Peyer's patch (tissue), 4 donors: ENCODE data around the gene SNX18. TPM values are rescaled to one million over a fixed set of nuclear protein-coding genes. Genes with fewer than 3 reads are reported as not detected.

ENCODE experiments used
- DNase-seq, 3 donors: peaks; one replicate each; pipeline ENCODE4 v3.0.0-alpha.2; 2017 to 2019
- H3K27ac ChIP-seq, 4 donors: fragments of 200-600 bp; sonication (generic); one replicate each; pipeline ENCODE4 v1.5.1; 2016 to 2019
- H3K27me3 ChIP-seq, 2 donors: fragments of 200-600 bp; sonication (generic); one replicate each; pipeline ENCODE4 v1.5.1; 2019
- H3K36me3 ChIP-seq, 3 donors: fragments of 200-600 bp; sonication (generic); one replicate each; pipeline ENCODE4 v1.5.1; 2016 to 2019
- H3K4me1 ChIP-seq, 4 donors: fragments of 200-600 bp; sonication (generic); one replicate each; pipeline ENCODE4 v1.5.1; 2016 to 2019
- H3K4me3 ChIP-seq, 4 donors: fragments of 200-600 bp; sonication (generic); 1 replicate in 3 of 4; 2 replicates in 1 of 4; pipeline ENCODE4 v1.5.1; 2016 to 2019; ENCODE audit warnings: mild to moderate bottlenecking in 1 of 4
- H3K9me3 ChIP-seq, 4 donors: fragments of 200-600 bp; sonication (generic); one replicate each; pipeline ENCODE4 v1.5.1; 2016 to 2019; ENCODE audit warnings: mild to moderate bottlenecking in 1 of 4
- CTCF ChIP-seq, 6 experiments: fragments of 450-650 bp in 4 of 6; fragments of 200-600 bp in 2 of 6; sonication (generic) in 1 of 6; IDR thresholded peaks; one replicate each; pipeline ENCODE4 v1.5.1; 2017 to 2019; ENCODE audit warnings: antibody characterized with exemption in 6 of 6, mild to moderate bottlenecking in 3 of 6, moderate library complexity in 1 of 6
- POLR2A ChIP-seq, 2 donors: fragments of 450-650 bp; IDR thresholded peaks; one replicate each; pipeline ENCODE4 v1.5.1; 2017; ENCODE audit warnings: antibody characterized with exemption in 2 of 2, mild to moderate bottlenecking in 2 of 2, moderate library complexity in 2 of 2
- total RNA-seq, 4 donors: library from RNA; depleted of rRNA; stranded (reverse); fragments of >200 nt; gene quantifications; one replicate each; pipeline ENCODE4 v1.1.0, GENCODE V29; 2016

SNX18 gene
- total RNA-seq, 4 donors from 2014 or later, result 18.2 to 28.0 (median 22.5) TPM

GRCh38 chr5:54563083-54563761, 45.7 kb downstream of the SNX18 start:
- TF ChIP-seq CTCF (IDR thresholded peaks at IDR 0.05) (no peak), POLR2A (IDR thresholded peaks at IDR 0.05) (no peak)
- H3K27me3 ChIP-seq, result no peaks in the 10 kb centered on the region
- no peaks in the 10 kb centered on the region for H3K4me1 ChIP-seq
- H3K4me3 ChIP-seq, result no peak overlapping the region
- no peaks in the 10 kb centered on the region for H3K36me3 ChIP-seq
- no peak for DNase-seq
- no peak overlapping the region for H3K27ac ChIP-seq
- H3K9me3 ChIP-seq, result no peaks in the 10 kb centered on the region

GRCh38 chr5:54567996-54568395, 50.4 kb downstream of the SNX18 start:
- no peak overlapping the region for H3K27ac ChIP-seq
- TF ChIP-seq POLR2A (IDR thresholded peaks at IDR 0.05), result no peak
- no peak for TF ChIP-seq CTCF (IDR thresholded peaks at IDR 0.05)
- H3K27me3 ChIP-seq, result no peaks in the 10 kb centered on the region
- no peak overlapping the region for H3K4me3 ChIP-seq
- no peak for DNase-seq
- no peaks in the 10 kb centered on the region for H3K36me3 ChIP-seq
- no peaks in the 10 kb centered on the region for H3K9me3 ChIP-seq
- no peaks in the 10 kb centered on the region for H3K4me1 ChIP-seq

GRCh38 chr5:54570916-54571315, 53.4 kb downstream of the SNX18 start:
- Histone ChIP-seq H3K27ac (no peak overlapping the region), H3K27me3 (no peaks in the 10 kb centered on the region), H3K36me3 (no peaks in the 10 kb centered on the region), H3K9me3 (no peaks in the 10 kb centered on the region), H3K4me3 (no peak overlapping the region), H3K4me1 (no peaks in the 10 kb centered on the region)
- TF ChIP-seq CTCF (IDR thresholded peaks at IDR 0.05) (no peak), POLR2A (IDR thresholded peaks at IDR 0.05) (no peak)
- DNase-seq, result no peak

- TF ChIP-seq POLR2A (IDR thresholded peaks at IDR 0.05), result no peak
- no peak for TF ChIP-seq CTCF (IDR thresholded peaks at IDR 0.05)
- Histone ChIP-seq H3K9me3 (no peaks in the 10 kb centered on the region), H3K27me3 (no peaks in the 10 kb centered on the region), H3K36me3 (no peaks in the 10 kb centered on the region), H3K4me1 (no peaks in the 10 kb centered on the region), H3K27ac (no peak overlapping the region), H3K4me3 (no peak overlapping the region)
- no peak for DNase-seq
Measured at GRCh38 chr5:54571462-54571861, 53.9 kb downstream of the SNX18 start.

- Histone ChIP-seq H3K4me3 (no peak overlapping the region), H3K36me3 (no peaks in the 10 kb centered on the region), H3K27ac (no peak overlapping the region), H3K27me3 (no peaks in the 10 kb centered on the region), H3K9me3 (no peaks in the 10 kb centered on the region), H3K4me1 (no peaks in the 10 kb centered on the region)
- DNase-seq, result no peak
- no peak for TF ChIP-seq POLR2A (IDR thresholded peaks at IDR 0.05)
- TF ChIP-seq CTCF (IDR thresholded peaks at IDR 0.05), result no peak
Measured at GRCh38 chr5:54573812-54574489, 56.4 kb downstream of the SNX18 start.
